Glutamatergic neuron (in vitro differentiated cells): ENCODE measurements around the gene COMMD7. TPM values are rescaled to one million over a fixed set of nuclear protein-coding genes. Genes with fewer than 3 reads are reported as not detected.

Source experiments
- DNase-seq: peaks from one replicate; pipeline ENCODE4 v3.0.0; 2022
- H3K27ac Mint-ChIP-seq: one replicate; pipeline ENCODE4 v1.8.0; 2020; ENCODE audit warnings: mild to moderate bottlenecking, mixed read lengths, inconsistent platforms; ENCODE audit not compliant: unreplicated experiment
- H3K27me3 Mint-ChIP-seq: one replicate; pipeline ENCODE4 v1.8.0; 2020; ENCODE audit warnings: mild to moderate bottlenecking, moderate library complexity, mixed read lengths, inconsistent platforms; ENCODE audit not compliant: unreplicated experiment
- H3K36me3 Mint-ChIP-seq: one replicate; pipeline ENCODE4 v1.8.0; 2020; ENCODE audit warnings: mild to moderate bottlenecking, mixed read lengths, inconsistent platforms; ENCODE audit not compliant: unreplicated experiment
- H3K4me1 Mint-ChIP-seq: one replicate; pipeline ENCODE4 v1.8.0; 2020; ENCODE audit warnings: mild to moderate bottlenecking, low read depth, mixed read lengths, inconsistent platforms; ENCODE audit not compliant: unreplicated experiment
- H3K4me3 Mint-ChIP-seq: one replicate; pipeline ENCODE4 v1.8.0; 2020; ENCODE audit warnings: mild to moderate bottlenecking, mixed read lengths, inconsistent platforms; ENCODE audit not compliant: unreplicated experiment
- H3K9me3 Mint-ChIP-seq: one replicate; pipeline ENCODE4 v1.8.0; 2020; ENCODE audit warnings: mild to moderate bottlenecking, moderate library complexity, mixed read lengths, inconsistent platforms; ENCODE audit not compliant: unreplicated experiment
- CTCF ChIP-seq: fragments of 200-600 bp; sonication (generic); IDR thresholded peaks from one replicate; pipeline ENCODE4 v1.5.0; 2021; ENCODE audit not compliant: partially characterized antibody, unreplicated experiment
- total RNA-seq: library from RNA; stranded (reverse); fragmentation: NEBNext Ultra II Directional; extraction: Animal tissue kit (Norgen Biotek cat#: 25700); gene quantifications from one replicate; pipeline ENCODE4 v1.2.1, GENCODE V29; 2021; ENCODE audit not compliant: unreplicated experiment

The COMMD7 gene
- total RNA-seq, 1 donor from 2014 or later, result 71.5 TPM

DNA sequence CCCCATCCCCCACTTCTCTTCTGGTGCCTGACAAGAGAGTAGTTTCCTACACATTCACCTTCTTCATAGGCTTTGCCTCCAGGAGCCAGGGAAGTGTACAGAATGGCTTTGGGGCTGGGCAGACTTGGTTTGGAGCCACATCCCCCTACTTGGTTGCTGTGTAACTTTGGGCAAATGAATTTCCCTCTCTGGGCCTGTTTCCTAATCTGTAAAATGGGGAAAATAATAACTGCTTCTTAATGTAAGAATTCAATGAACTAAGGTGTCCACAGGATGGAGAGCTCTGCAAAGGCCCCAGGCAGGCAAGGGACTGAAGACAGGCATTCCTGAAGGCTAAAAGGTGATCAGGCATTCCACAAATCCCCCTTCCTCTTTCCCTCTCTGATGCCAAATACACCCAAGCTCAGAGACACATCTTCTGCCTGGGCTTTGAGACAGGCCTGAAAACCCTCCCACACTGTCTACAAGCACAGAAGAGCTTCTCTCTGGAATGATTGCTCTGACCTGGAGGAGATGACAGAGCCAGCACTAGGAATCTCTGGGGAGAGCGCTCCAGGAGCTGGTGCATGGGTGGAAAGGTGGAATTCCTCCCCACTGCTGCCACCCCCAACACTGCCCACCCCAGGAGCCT lies 62.6 kb downstream of the COMMD7 start:
- Mint-ChIP-seq H3K27ac (peak overlapping the region; percentile 69), H3K36me3 (no peaks in the 10 kb centered on the region), H3K9me3 (peaks cover 5% of the 10 kb centered on the region), H3K4me1 (peaks cover 21% of the 10 kb centered on the region), H3K4me3 (no peak overlapping the region), H3K27me3 (peaks cover 11% of the 10 kb centered on the region)
- no peak for TF ChIP-seq CTCF
- no peak for DNase-seq

DNA sequence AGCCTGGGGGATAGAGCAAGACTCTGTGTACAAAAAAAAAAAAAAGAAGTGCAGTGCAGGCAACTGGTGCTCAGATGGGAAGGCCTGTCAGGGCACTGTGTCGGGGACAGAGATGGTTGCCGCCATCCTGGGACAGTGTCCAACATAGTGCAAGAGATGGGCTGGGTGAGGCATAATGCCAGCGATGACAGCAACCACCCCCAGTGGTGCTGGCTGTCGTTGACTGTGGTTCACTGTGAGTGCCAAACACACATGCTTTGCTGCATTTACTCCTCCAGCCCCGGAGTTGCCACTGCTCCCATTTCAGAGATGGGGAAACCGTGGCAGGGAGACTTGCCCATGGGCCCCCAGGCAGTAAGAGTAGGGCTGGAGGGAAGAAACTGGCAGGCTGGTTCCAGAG lies 64.3 kb downstream of the COMMD7 start:
- TF ChIP-seq CTCF, result no peak
- Mint-ChIP-seq H3K36me3 (no peaks in the 10 kb centered on the region), H3K27me3 (peaks cover 11% of the 10 kb centered on the region), H3K9me3 (peaks cover 1% of the 10 kb centered on the region), H3K4me1 (peaks cover 19% of the 10 kb centered on the region), H3K4me3 (no peak overlapping the region), H3K27ac (no peak overlapping the region)
- DNase-seq, result no peak

- no peaks in the 10 kb centered on the region for H3K9me3 Mint-ChIP-seq
- H3K27ac Mint-ChIP-seq, result peak overlapping the region; percentile 26
- TF ChIP-seq CTCF, result no peak
- H3K4me3 Mint-ChIP-seq, result no peak overlapping the region
- no peaks in the 10 kb centered on the region for H3K36me3 Mint-ChIP-seq
- no peak for DNase-seq
- peaks cover 15% of the 10 kb centered on the region for H3K27me3 Mint-ChIP-seq
- peaks cover 10% of the 10 kb centered on the region for H3K4me1 Mint-ChIP-seq
Measured at GRCh38 chr20:32675223-32675975, 67.9 kb downstream of the COMMD7 start.

GRCh38 chr20:32674362-32674789 lies 68.9 kb downstream of the COMMD7 start:
- H3K27ac Mint-ChIP-seq, result no peak overlapping the region
- no peak for DNase-seq
- peak; percentile 77 for TF ChIP-seq CTCF
- no peaks in the 10 kb centered on the region for H3K9me3 Mint-ChIP-seq
- peaks cover 10% of the 10 kb centered on the region for H3K4me1 Mint-ChIP-seq
- H3K27me3 Mint-ChIP-seq, result peaks cover 10% of the 10 kb centered on the region
- H3K4me3 Mint-ChIP-seq, result no peak overlapping the region
- H3K36me3 Mint-ChIP-seq, result no peaks in the 10 kb centered on the region
